BJ (cell line): ENCODE data around the gene TH. TPM values are rescaled to one million over a fixed set of nuclear protein-coding genes. Genes with fewer than 3 reads are reported as not detected.

Experiments used
- CTCF ChIA-PET: fragments of 350-600 bp; formaldehyde crosslinking; extraction: SDS; loops from one replicate; lab custom pipeline; 2021; ENCODE audit warnings: antibody characterized with exemption, inconsistent platforms; lab: Yijun Ruan, JAX
- POLR2A ChIA-PET: fragments of 300-600 bp; sonication (Branson Sonifier 250); formaldehyde crosslinking; extraction: SDS; loops from one replicate; lab custom pipeline; 2021; ENCODE audit warnings: antibody characterized with exemption; lab: Charles Lee
- DNase-seq: peaks from one replicate; pipeline ENCODE4 v3.0.0-alpha.2; 2011; ENCODE audit warnings: low read depth
- H3K27me3 ChIP-seq: 2 replicates; pipeline ENCODE4 v1.6.0; 2011; ENCODE audit warnings: low read length; ENCODE audit not compliant: control insufficient read depth, insufficient read depth
- H3K36me3 ChIP-seq: 2 replicates; pipeline ENCODE4 v1.5.1; 2011; ENCODE audit warnings: low read length; ENCODE audit not compliant: control insufficient read depth, insufficient read depth
- H3K4me3 ChIP-seq: 2 replicates; pipeline ENCODE4 v1.5.1; 2011; ENCODE audit warnings: low read depth, mild to moderate bottlenecking, control low read depth, low read length
- polyA plus RNA-seq: library from polyadenylated mRNA; depleted of rRNA; stranded (reverse); fragments of >200 nt; gene quantifications from 2 replicates; pipeline ENCODE4 v1.2.3, GENCODE V29; 2011
- TF ChIP-seq, protein P1 (sequence below): IDR thresholded peaks from 2 replicates; pipeline ENCODE4 v1.5.1; 2011; ENCODE audit warnings: low read depth, mild to moderate bottlenecking, control low read depth, inconsistent platforms, low read length, moderate library complexity; ENCODE audit not compliant: insufficient read depth

Gene TH
- polyA plus RNA-seq, 1 experiment, result not detected

- Histone ChIP-seq H3K36me3 (no peaks in the 10 kb centered on the region), H3K4me3 (no peak overlapping the region), H3K27me3 (no peaks in the 10 kb centered on the region)
- POLR2A ChIA-PET, result no interaction called here
- DNase-seq, result no peak
- CTCF ChIA-PET, result interaction anchor here (0.8 to 8.6 kb wide), 6 partner anchors 12 to 332 kb away, joined by 3 to 122 read pairs (median 8); no protein-coding TSS in a partner anchor
- TF ChIP-seq, protein P1, sequence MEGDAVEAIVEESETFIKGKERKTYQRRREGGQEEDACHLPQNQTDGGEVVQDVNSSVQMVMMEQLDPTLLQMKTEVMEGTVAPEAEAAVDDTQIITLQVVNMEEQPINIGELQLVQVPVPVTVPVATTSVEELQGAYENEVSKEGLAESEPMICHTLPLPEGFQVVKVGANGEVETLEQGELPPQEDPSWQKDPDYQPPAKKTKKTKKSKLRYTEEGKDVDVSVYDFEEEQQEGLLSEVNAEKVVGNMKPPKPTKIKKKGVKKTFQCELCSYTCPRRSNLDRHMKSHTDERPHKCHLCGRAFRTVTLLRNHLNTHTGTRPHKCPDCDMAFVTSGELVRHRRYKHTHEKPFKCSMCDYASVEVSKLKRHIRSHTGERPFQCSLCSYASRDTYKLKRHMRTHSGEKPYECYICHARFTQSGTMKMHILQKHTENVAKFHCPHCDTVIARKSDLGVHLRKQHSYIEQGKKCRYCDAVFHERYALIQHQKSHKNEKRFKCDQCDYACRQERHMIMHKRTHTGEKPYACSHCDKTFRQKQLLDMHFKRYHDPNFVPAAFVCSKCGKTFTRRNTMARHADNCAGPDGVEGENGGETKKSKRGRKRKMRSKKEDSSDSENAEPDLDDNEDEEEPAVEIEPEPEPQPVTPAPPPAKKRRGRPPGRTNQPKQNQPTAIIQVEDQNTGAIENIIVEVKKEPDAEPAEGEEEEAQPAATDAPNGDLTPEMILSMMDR, result no peak
These were observed 28.1 kb upstream of the TH start for GRCh38 chr11:2199466-2200341.

DNA sequence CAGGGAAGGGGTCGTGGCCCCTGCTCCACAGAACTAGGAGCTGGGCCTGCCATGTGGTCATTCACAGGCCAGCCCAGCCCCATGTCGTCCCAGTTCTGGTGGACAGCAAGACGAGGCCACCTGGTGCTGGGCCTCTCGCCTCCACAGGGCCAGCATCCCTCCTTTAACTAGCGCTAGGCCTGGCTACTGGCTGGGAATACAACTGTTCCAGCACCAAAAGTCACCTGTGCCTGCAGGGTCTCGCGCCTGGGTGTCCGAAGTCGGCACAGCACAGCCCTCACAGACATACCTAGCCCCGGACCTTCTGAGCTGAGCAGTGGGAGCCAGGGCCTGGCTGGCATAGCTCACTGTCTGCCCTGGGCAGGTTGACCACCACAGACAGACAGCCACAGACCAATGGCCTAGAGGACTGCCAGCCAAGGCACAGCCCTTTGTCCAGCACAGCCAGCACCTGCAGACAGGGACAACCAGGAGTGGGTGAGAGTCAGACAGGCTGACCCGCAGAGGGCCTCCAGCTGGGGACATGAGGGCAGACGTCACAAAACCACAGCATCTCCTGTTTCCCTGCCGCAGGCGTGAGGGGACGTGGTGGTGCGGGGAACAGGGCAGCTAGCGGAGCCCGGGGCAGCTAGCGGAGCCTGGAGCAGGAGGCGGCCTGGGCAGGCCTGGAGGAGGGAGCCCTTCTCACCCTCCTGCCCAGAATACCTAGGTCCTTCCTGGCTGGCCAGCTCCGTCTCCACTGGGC lies 27.2 kb upstream of the TH start:
- ChIA-PET POLR2A (no interaction called here), CTCF (interaction anchor here (0.6 to 8.6 kb wide), 10 partner anchors 12 to 333 kb away, joined by 3 to 122 read pairs (median 4); partner anchors contain the start of gene TSSC4)
- TF ChIP-seq, protein P1, result no peak
- H3K27me3 ChIP-seq, result no peaks in the 10 kb centered on the region
- H3K36me3 ChIP-seq, result no peaks in the 10 kb centered on the region
- no peak for DNase-seq
- H3K4me3 ChIP-seq, result no peak overlapping the region

GRCh38 chr11:2197771-2198520 lies 26.3 kb upstream of the TH start:
- CTCF ChIA-PET, result interaction anchor here (0.6 to 8.6 kb wide), 11 partner anchors 11 to 333 kb away, joined by 3 to 122 read pairs (median 4); partner anchors contain the start of gene TSSC4

DNA sequence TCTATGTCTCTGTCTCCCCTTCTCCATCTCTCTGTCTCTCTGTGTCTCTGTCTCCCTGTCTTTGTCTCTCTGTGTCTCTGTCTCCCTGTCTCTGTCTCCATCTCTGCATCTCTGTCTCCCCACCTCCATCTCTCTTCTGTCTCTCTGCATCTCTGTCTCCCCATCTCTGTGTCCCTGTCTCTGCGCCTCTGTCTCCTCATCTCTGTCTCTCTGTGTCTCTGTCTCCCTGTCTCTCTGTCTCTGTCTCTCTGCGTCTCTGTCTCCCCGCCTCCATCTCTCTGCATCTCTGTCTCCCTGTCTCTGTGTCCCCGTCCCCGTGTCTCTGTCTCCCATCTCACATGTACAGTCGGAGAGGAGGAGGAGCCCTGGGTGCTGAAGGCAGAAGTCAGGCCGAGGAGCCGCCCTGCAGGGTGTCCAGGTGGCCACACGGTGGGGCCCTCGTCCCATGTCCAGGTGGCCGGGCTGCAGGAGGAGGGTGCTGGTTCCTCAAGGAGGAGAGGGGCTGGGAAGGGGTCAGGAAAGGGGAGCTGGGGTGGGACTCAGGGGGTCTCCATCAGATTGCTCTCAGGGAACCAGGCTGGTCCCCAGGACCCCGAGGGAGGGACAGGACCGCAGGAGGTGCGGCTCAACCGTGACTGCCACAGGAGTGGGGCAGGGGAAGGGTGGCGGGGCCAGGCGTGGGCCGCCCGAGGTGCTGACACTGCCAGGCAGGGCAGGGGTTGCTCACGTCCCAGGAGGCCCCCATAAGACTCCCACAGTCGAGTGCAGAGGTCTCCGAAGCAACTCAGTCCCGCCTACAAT lies 25.6 kb upstream of the TH start:
- POLR2A ChIA-PET, result no interaction called here
- DNase-seq, result no peak
- H3K36me3 ChIP-seq, result no peaks in the 10 kb centered on the region
- no peaks in the 10 kb centered on the region for H3K27me3 ChIP-seq
- H3K4me3 ChIP-seq, result no peak overlapping the region
- TF ChIP-seq, protein P1, result peak; percentile 94
- CTCF ChIA-PET, result interaction anchor here (1.0 to 8.6 kb wide), 7 partner anchors 102 to 334 kb away, joined by 3 to 122 read pairs (median 5); partner anchors contain the start of gene TSSC4

More at GRCh38 chr11:2197771-2198520, 26.3 kb upstream of the TH start:
- TF ChIP-seq, protein P1, result no peak
- H3K27me3 ChIP-seq, result no peaks in the 10 kb centered on the region
- no peak overlapping the region for H3K4me3 ChIP-seq
- DNase-seq, result no peak
- POLR2A ChIA-PET, result no interaction called here
- no peaks in the 10 kb centered on the region for H3K36me3 ChIP-seq
